Measurements from ENCODE around the gene APP. TPM values are rescaled to one million over a fixed set of nuclear protein-coding genes. Genes with fewer than 3 reads are reported as not detected.
"Not testable (repeated sequence)": the region's sequence is repeated elsewhere in the genome, so short reads cannot be mapped to it uniquely, and the experiment has no call there.

The APP gene
- total RNA-seq, 2 donors from 2014 or later = 410 to 411 TPM

DNA sequence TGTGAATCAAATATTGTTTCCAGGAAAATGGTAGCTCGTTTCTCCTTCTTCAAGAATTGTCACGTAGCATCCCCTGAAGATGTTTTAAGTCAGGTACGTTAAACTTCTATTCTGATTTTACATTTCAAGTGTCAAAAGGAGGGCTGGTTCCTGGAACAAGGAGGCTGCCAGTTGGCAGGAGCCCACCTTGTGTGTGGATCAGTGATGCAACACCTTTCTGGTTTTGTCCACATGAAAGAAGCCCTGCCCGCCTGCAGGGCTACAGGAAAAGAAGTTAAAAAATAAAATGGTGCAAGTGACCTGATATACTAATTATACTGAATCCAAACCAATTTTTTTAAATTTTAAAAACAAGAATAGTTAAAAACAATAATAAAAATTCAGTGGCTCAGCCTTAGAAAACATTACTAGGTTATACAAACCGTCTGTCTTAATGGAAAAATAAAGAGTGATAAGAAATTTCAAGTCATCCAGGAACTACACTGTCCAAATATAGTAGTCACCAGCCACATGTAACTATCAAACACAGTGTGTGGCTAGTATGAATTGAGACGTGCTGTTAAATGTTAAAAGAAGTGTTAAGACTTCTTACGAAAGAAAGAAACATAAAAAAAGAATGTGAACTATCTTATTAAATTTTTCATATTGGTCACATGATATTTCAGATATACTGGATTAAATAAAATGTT lies 123.1 kb downstream of the APP start:
- DNase-seq (ENCODE audit: low spot score) = no peak
- intact Hi-C loops (cut with DNase I) = no loop called here

DNA sequence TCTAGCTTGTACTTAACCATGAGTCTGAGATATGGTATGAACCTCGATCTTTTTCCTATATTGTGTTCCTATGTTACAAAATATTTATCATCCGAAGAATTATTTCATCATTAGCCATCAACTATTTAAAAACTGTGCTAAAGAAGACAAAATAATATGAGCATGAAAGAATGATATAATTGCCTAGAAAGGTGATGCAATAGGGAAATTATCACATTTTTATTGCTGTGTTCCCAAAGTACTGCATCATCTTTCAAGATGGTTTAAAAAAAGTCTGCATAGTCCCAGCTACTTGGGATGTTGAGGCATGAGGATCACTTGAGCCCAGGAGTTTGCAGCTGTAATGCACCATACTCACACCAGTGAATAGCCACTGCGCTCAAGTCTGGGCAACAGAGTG lies 126.7 kb downstream of the APP start:
- DNase-seq (ENCODE audit: low spot score) = no peak
- intact Hi-C loops (cut with DNase I) = no loop called here

DNA sequence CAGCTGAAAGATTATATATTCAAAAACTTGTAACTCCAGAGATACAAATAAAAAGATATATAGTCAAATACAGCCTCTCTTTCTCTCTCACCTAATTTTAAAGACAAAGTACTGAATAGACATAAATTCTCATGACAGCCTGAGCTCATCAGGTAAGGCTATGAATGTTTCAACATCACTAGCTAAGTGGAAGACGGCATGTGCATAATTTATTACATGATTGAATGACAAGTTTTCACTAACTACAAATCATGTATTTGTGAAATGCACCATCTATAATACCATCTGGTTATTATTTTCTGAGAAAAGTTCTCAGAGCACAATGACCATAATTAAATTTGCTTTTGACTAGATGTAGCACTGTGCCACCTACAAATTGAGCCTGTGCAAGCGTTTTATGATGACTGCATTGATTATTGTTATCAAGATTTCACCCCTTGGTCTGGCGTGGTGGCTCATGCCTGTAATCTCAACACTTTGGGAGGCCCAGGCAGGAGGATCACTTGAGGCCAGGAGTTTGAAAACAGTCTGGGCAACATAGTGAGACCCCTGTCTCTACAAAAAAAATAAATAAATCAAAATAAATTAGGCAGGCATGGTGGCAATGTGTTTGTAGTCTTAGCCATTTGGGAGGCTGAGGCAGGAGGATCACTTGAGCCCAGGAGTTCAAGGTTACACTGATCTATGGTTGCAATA lies 128.2 kb downstream of the APP start:
- intact Hi-C loops (cut with DNase I) = no loop called here
- DNase-seq (ENCODE audit: low spot score) = no peak

DNA sequence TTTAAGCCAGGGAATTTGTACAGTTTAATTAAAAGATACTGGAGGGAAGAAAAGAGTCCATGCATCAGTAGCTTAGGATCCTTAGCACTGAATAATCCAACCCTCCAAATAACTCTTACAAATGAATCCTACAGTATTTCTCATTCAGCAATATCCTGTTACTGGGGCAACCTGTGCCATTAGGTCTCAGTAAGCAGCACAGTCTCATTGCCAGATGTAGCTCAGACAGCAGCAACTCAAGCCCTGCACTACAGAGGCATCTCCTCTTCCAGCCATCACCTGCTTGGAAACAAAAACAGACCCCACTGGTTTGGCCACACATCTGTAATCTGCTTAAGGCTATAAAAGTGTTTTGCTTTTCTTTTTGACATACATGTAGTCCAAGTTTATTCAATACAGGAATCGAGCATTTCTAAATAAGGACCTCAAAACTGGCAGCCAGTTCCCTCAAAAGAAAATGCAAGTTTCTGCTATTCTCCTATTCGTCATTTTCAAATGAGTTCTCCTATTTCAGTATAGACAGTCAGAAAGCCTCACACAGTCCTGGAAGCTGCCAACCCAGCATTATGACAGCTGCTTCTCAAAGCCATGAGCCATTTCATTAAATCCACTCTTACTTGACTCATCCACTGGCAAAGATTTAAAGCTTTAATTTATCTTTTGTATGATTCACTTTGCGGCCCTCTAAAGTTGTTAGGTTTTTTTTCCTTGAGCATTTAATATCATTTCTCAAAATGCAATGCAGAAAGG lies 129.0 kb downstream of the APP start:
- intact Hi-C loops (cut with DNase I) = no loop called here
- DNase-seq (ENCODE audit: low spot score) = no peak

DNA sequence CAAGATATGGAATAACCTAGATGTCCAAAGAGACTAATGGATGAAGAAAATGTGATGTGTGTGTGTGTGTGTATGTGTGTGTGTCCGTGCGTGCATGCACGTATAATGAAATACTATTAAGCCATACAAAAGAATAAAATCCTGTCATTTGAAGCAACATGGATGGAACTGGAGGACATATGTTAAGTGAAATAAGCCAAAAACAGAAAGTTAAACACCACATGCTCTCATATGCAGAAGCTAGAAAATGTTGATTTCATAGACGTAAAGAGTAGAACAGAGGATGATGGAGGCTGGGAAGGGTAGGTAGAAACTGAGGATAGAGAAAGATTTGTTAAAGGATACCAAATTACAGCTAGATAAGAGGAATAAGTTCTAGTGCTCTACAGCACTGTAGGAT lies 133.7 kb downstream of the APP start:
- DNase-seq (ENCODE audit: low spot score) = no peak
- intact Hi-C loops (cut with DNase I) = no loop called here

DNA sequence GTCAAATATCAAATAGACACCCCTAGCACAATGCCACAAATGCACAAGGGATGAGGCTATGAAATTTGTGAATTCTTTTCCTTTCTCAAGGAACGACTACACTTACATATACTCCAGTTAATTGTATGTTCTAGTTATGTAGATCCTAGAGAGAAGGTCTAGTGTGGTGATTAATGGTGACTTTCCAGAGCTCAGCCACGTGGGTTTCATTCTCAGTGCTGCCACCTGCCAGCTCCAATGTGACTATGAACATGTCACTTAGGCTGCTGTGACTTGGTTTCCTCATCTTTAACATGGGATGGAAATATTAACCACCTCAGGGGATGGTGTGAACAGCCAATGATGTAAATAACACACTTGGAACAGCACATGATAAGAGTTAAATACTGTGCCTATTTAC lies 138.3 kb downstream of the APP start:
- intact Hi-C loops (cut with DNase I) = no loop called here
- DNase-seq (ENCODE audit: low spot score) = no peak

DNA sequence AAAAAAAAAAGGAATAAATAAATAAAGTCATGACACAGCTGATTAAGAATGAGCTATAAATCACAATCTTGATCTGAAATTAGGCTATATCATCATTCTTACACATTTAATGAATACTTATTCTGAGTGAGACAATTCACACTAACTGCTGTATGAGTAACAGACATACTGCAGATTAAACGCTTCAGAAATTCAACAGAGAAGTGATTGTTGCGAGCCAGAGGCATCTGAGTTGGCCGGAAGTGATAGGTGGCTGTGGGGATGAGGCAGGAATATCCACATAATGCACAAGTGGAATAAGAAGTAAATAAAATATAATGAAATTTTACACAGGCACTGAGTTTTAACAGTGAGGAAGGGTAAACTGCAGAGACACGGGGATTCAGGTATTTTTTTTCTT lies 142.4 kb downstream of the APP start:
- no peak for DNase-seq (ENCODE audit: low spot score)
- intact Hi-C loops (cut with DNase I) = no loop called here

DNA sequence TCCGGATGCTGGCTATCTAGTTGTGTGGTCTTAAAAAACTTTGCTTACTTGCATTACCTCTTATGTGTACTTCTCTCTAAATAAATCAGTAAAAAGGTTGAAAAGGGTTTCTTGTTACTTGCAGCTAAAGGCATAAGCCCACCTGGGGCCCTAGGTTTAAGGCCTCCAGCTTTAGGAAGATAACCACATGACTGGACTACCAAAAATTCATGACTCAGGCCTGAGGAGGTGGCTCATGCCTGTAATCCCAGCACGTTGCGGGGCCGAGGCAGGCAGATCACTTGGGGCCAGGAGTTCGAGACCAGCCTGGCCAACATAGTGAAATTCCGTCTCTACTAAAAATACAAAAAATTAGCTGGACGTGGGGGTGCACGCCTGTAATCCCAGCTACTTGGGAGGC lies 142.9 kb downstream of the APP start:
- no peak for DNase-seq (ENCODE audit: low spot score)
- intact Hi-C loops (cut with DNase I) = no loop called here

DNA sequence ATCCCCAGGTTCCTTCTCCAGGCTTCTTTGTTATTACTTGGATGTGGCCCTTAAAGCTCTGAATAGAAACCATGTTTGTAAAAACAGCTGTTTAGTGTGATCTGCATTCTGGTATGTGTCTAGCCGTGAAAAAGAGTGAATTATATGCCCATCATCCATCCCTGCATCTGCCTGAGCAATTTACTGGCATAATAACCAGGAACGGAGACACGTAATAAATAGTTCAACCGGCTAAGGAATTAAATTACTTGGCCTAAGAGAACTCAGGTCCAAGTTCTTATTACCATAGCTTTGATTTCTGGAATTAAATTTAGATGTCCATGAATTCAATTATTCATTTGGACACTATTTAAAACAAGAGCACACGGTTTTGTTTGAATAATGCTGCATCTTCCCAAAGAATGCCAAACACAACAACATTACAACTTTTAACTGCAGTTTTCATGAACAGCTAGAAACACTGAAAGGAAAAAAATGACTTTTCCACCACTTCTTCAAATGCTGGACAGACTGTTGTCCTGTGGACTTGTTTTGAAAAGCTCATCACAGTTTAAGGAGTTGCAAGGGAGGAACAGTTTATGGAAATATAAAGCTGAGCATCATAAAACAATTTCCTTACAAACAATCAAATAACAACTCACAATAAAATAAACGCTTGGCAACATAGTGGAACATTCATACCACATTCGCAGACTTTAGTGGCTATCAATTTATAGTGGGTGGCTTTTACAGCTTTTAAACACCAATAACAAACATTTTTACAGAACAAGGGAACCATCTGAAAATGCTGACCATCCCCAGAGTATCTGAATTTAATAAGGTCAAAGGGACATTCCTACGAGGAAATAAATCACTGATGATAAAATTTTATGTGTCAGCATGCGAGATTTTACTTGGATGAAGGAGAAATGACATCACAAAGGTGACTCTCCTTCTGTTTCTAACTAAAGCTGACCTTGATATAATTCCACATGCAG lies 144.7 kb downstream of the APP start:
- DNase-seq (ENCODE audit: low spot score) = no peak
- intact Hi-C loops (cut with DNase I) = no loop called here

DNA sequence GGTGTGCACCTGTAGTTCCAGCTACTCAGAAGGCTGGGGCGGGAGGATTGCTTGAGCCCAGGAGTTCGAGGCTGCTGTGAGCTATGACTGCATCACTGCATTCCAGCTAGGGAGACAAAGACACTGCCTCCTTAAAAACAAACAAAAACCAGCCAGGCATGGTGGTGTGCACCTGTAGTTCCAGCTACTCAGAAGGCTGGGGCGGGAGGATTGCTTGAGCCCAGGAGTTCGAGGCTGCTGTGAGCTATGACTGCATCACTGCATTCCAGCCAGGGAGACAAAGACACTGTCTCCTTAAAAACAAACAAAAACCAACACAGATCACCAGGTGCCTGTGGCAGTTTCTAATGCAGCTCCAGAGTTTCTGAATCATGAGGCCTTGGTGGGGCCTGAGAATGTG lies 147.2 kb downstream of the APP start:
- intact Hi-C loops (cut with DNase I); DNase-seq (ENCODE audit: low spot score): not testable (repeated sequence)

DNA sequence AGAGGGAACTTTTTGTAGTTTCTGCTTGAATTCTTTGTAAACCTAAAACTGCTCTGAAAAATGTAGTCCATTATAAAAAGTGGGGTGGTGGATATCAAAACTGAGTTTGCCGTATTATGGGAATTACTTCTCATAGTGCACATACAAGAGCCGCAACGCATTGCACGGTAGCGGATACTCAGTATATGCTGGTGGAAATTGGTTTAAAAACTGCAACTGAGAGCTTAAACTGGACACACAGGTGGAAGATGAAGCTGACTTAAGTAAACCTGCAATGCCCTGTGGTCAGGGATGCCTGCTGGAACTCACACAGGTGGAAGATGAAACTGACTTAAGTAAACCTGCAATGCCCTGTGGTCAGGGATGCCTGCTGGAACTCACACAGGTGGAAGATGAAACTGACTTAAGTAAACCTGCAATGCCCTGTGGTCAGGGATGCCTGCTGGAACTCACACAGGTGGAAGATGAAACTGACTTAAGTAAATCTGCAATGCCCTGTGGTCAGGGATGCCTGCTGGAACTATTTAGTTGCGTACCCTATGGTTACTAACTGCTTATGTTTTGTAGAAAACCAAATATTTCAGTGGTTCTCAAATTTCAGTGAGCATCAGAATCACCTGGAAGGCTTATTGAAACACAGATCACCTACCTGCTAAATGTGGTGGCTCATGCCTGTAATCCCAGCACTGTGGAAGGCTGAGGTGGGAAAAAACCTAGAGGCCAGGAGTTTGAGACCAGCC lies 147.8 kb downstream of the APP start:
- intact Hi-C loops (cut with DNase I) = not testable (repeated sequence)

DNA sequence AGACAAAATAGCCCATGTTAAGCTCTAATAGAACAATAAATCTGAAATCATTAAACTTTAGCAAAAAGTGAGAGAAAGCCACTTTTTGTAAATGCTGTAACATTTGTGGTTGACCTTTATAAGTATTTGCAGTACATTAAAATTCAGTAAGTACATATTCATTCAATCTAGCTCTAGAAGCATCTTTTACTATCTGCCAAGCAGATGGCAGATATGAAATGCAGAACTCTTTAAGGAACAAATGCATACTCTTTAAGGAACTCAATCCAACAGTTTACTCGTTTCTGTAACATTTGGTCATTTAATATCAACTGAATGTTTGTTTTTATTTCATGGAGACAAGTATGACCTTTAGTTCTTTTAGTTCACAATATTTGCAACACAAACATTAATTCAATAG lies 150.1 kb downstream of the APP start:
- intact Hi-C loops (cut with DNase I) = no loop called here

More for the DNA sequence above, 147.8 kb downstream of the APP start:
- DNase-seq (ENCODE audit: low spot score) = not testable (repeated sequence)

DNA sequence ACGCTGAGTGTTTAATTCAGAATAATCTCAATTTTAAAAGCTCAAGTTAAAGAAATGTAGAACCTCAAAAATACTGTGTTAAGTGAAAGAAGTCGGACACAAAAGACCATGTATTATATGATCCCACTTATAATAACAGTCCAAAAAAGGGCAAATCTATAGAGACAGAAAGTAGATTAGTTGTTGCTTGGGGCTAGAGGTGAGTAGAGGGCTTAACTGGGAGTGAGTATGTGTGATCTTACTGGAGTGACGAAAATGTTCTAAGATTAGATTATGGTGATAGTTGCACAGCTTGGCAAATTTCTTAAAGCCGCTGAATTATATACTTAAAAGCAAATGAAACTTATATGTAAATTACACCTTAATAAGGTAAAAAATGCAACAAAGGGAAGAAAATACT lies 150.5 kb downstream of the APP start:
- no peak for DNase-seq (ENCODE audit: low spot score)
- intact Hi-C loops (cut with DNase I) = no loop called here

More for the DNA sequence above, 150.1 kb downstream of the APP start:
- no peak for DNase-seq (ENCODE audit: low spot score)

DNA sequence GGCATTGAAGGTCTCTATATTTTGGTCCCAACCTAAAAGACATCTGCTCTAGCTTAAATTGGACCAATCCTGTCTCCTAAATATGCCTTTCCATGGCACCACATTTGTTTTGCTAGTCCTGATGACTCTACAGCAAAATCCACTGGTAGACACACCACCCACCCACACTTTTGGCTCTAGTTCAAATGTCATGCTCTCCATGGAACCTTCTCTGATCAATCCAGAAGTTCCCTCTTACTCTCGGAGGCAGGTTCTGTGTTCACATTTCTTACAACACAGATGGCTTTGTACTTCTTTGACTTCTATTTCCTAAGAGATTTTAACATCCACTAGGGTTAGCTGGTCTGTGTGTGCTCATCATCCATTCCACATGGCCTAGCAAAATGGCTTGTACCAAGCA lies 151.3 kb downstream of the APP start:
- DNase-seq (ENCODE audit: low spot score) = no peak
- intact Hi-C loops (cut with DNase I) = loop anchor here in 1 of 2 donors (2.0 kb wide), 1 partner anchor 58 kb away; no protein-coding TSS in a partner anchor

DNA sequence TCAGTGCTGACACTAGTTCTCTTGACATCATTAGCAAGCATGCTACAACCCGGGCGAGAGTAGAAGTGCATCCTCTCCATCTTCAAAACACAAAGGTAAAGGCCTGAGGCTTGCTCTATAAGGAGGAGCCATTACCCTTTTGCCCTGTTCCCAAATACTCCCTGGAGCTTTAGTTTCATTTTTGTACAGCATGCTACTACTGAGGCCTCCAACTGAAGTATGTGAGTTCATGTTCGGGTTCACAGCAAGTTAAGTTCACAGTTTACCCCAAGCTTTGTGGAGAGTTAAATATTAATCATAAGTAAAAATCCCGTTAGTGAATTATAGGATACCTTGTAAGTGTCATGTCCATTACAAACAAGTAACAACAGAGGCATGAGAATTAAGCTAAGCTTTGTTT lies 156.6 kb downstream of the APP start:
- intact Hi-C loops (cut with DNase I) = no loop called here
- no peak for DNase-seq (ENCODE audit: low spot score)

DNA sequence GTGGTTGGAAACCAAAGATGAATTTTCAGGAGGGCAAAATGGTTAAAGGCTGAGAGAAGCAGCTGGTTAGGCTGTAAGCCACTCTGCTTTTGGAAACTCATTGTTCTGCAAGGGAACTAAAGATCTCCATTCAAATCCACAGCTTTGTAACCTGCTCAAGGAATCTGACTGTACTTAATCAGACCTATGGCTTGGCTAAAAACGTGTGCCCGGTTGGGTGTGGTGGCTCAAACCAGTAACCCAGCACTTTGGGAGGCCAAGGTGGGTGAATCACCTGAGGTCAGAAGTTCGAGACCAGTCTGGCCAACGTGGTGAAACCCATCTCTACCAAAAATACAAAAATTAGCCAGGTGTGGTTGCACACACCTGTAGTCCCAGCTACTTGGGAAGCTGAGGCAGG lies 158.1 kb downstream of the APP start:
- DNase-seq (ENCODE audit: low spot score); intact Hi-C loops (cut with DNase I): not testable (repeated sequence)

DNA sequence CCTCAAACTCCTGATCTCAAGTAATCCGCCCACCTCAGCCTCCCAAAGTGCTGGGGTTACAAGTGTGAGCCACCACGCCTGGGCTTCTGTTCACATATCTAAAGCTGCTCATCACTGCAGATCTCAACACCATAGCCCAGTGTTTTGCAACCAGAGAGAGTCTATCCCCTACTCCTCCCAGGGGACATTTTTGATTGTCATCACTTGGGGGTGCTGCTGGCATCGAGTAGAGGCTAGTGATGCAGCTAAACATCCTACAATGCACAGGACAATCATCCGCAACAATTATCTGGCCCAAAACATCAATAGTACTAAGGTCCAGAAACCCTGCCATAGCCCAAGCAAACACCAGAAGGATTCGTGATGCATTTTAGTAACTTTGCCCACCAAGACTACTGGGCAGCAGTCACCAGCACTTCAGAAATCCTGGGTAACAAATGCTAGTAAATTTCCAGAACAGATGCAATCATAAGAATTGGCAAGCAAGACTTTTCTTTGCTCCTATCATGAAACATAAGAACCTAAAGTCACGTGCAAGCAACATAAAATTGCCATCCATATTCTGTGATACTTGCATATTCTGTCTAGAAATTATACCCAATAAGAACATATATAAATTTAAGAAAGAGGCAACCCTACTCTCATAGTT lies 159.2 kb downstream of the APP start:
- no peak for DNase-seq (ENCODE audit: low spot score)
- intact Hi-C loops (cut with DNase I) = no loop called here

DNA sequence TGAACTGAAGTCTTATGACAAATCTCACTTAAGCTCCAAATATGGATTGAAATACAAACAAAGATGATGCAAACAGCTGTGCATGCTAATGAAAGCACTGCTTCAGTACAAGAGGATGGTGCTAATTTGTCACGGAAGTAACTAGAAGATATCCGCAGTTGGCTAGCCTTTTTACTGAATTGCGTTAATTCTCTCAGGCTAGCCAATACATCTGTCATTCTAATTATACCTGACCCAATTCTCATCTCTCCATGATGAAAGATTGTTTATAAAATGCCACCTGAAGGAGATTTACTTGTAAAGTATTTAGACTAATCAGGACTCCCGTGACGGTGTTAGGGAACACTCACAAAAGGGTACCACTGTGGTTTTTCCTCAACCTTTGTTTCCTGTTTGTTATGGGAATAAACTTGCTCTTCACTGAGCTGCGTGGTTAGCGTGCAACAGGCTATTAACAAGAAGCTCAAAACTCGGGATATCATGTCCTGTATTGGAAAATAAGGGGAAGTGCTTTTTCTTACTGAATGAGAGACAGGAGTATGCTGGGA lies 162.5 kb downstream of the APP start:
- intact Hi-C loops (cut with DNase I) = no loop called here
- no peak for DNase-seq (ENCODE audit: low spot score)
